Measurements from ENCODE around the gene PDE6B.
"Not testable (repeated sequence)": the region's sequence is repeated elsewhere in the genome, so short reads cannot be mapped to it uniquely, and the experiment has no call there.

The PDE6B gene

DNA sequence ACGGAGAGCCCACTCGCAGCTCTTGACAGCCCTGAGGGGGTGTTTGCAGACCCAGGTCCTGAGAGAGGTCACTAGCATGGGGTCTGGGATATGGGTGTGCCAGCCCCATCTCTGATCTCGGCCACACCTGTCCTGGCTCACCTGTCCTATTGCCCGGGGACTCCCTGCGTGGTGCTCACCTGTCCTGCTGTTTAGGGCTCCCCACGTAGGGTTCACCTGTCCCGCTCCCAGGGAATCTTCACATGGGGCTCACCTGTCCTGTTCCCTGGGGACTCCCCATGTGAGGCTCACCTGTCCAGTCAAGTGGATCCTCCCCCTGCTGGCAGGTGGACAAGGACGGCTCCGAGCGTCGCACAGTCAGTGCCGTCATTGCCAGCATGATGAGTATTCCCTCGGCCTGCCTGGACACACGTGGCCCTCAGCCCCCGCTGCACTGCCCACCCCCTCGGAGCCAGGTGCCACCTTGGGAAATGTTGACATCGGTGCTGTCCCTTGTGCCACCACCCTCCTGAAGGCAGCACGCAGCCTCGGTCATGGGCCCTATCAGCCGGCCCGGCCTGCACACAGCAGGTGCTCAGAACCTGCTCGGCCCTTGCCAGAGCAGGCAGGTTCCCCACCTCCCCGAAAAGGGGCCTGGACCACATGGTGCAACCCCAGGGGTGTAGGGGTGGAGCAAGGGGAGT is 57.3 kb downstream of the PDE6B start:
- in situ Hi-C loops (cut with MboI; ENCODE audit: low sequenced_read_pairs): no loop called here

DNA sequence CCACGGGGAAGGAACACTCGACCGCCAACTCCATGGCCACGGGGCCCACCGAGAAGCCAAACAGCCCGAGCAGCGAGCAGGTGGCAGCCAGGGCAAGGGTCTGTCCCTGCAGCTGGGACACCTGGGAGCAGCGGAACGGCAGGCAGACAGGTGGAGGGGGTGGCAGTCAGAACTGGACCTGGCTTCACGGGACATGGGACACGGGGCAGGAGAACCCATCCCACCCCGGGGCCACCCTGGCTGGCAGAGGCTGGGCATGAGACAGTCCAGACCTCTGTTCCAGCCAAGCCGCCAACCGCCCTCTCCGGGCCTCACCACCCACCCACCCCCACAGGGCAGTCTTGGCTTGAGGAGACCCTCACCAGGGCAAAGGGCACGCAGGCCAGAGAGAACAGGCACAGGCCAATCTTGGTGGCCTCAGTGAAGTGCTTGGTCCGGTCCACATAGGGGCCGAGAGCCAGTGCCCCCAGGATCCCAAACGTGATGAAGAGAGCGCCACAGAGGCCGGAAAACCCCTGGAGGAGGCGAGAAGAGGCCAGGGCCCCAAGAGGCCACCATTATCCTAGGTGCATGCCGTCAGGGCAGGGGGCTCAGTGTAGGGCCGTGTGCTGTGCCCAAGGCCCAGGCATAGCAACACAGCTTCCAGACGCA is 58.0 kb downstream of the PDE6B start:
- in situ Hi-C loops (cut with MboI; ENCODE audit: low sequenced_read_pairs): no loop called here

DNA sequence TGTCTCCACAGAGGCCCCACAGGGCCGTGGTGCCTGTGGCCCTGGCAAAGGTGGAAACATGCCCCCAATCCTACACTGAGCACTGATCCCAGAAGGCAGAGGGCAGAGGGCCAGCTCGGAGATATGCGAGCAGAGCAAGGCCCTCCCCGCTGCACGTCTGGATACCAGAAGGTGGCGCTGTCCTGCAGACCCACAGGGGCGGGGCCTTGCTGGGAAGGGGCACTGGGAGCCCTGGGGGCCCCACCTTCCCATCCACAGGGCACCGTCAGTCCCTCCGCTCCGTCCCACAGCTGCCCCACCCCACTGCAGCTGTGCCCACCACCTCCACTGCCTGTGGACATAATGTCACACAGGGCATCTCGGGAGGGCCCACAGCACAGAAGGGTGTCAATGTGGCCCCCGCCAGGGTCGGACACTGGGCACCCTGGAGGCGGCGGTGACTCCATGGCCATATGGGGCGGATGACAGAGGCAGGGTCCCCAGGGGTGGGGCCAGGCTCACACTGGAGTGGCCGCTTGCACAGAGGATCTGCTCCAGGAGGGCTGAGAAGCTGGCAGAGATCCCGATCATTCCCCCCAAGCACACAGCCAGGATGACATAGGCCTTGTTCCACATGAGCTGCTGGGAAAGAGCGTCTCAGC is 58.7 kb downstream of the PDE6B start:
- in situ Hi-C loops (cut with MboI; ENCODE audit: low sequenced_read_pairs): no loop called here

DNA sequence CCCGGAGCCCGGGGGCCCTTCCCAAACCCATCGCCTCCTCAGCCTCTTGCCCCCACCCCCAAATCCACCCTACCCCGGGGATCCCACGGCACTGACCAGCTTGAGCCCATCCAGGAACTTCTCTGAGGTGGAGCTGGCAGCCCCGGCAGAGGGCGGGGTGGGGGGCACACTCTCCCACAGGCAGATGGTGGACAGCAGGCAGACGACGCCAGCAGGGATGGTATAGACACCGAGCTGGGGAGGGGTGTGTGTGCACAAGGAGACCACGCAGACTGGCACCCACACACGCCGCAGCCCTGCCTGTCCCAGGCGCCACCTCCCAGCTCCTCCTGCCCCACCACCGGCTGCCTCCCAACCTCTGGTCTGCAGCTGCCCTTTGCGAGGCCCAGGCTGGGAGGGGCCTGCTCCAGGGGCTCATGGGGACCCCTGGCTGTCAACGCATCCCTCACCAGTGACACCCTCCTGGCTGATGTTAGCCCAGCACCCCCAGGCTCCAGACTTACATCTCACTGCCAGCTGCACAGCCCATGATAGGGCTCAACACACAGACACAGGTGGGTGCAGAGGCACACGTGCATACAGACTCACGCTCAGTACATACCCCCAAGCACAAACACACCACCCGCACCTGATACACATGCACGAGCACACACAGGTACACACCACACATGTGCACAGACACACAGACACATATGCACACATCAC is 59.4 kb downstream of the PDE6B start:
- in situ Hi-C loops (cut with MboI; ENCODE audit: low sequenced_read_pairs): no loop called here

DNA sequence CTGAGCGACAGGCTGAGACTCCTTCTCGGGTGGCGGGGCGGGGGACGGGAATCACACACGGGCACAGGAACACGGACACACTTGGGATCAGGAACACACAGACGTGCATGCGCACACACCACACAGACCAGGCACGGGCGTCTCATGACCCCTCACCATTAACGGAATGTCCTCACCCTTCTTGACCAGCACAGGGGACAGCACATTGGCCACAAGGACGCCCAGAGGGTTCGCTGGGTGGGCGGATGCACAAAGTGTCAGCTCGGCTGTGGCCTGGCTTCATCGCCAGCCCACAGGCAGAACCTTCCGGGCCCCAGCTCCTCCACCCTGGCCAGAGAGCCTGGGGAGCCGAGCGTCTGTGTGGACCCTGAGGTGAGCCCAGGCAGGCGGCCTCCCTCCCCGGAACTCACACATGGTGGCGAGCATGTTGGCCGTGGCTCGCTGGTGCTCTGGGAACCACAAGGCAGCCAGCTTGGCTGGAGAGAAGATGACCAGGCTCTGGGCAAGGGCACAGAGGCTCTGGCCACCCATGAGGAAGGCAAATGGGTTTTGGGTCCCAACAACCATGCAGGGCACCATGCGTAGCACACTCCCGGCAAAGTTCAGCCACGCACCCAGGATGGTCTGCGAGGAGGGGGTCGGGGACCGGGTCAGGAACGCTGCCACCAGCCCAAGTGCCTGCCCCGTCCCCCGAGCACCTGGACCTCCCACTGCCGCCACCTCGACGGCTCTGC is 60.5 kb downstream of the PDE6B start:
- in situ Hi-C loops (cut with MboI; ENCODE audit: low sequenced_read_pairs): no loop called here

DNA sequence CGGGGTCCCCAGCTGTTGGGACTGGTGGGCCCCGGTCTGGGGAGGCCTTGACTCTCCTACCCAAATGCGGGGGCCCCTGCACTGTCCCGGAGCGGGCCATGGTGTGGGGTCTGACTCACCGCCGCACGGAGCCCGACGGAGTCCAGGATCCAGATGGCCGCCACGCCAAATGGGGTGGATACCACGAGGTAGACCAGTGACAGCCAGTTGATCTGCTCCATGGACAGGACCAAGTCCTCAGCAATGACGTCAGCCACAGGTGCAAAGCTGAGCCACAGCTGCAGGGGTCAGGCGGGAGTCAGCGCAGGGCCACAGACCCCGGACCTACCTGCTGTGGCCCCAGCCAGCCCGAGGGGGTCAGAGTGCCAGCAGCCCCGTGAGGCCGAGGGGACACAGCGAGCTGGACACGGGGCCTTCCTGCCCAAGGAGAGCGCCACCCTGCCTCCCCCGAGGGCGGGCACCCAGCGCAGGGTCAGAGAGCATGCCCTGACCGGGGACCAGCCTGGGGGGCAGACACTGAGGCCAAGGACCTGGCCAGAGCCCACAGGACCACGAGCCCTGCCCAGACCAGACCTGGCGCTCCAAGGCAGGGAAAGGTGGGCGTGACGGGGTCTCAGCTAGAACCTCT is 61.2 kb downstream of the PDE6B start:
- in situ Hi-C loops (cut with MboI; ENCODE audit: low sequenced_read_pairs): no loop called here

DNA sequence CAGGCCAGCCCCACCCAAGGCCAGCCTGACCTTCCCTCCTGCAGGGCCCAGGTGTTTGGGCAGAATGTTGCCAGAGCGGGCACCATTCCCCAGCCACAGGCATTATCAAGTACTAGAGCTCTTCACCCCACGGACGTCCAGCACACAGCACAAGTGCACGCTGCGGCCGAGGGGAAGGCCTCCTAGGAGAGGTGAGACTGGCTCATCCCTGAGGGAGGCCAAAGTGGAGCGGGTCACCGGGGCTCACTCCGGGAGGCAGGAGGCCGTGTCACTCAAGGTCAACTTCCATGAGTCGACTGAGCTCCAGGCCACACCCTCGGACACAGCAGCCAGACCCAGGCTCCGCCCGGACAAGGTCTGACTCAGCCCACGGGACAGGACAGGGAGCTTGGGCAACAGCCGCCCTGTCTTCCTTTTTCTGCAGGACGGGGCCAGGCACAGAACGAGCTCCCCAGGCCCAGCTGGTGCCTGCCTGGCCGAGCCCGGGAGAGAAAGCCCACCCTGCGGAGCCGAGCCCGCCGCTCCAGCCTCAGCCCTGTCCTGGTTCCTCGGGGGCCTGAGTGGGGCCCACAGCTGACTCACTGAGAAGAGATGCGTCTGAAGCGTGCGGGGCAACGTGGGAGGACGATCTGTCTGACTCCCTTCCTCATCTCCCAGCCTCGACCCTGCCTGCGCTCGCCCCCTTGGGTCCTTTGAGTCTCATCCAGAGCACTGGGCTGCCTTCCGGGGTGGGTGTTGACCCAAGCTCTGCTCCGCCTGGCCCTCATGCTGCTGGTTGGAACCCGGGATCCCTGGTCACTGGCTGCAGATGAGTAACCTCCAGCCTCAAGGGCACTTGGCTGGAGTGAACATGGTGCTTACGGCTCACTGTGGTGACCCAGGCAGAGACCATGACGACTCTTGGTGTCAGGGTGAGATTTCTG is 61.9 kb downstream of the PDE6B start:
- in situ Hi-C loops (cut with MboI; ENCODE audit: low sequenced_read_pairs): no loop called here

DNA sequence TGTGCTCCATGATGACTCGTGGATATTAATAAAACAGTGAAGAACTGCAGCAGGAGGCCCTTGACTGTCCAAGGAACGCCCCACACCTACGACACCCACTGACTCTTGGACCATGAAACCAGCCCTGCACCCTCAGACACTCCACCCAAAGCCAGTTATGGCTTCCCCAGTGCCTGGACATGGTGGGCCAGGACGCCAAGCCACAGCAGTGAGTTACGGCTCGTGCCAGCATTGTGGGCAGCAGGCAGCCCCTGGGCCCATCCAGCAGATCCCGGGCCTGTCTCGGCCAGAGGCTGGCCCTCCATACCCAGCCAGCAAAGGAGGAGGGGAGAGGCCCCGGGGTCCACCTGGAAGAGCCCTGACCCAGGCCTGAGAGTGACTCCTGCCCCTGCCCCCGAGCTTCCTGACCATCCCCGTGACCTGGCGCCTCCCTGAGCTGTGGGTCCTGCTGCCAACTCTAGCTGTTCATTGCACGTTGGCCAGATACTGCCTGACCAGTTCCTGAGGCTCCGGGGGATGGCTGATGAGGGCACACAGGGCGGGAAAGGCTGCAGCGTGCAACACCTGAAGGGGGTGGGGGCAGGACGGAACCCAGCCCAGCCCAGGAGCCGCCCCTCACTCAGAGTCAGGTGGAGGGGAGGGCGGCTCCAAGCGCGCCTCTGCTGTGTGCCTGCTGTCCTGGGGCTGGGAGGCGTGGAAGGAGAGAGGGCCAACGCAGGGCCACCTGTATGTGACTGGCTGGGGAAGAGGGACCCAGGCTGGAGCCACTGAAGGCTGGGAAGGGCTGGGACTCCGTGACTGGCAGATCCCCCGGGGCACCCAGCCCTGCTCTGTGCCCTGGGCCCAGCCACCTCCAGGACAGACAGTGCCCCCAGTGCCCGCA is 62.8 kb downstream of the PDE6B start:
- in situ Hi-C loops (cut with MboI; ENCODE audit: low sequenced_read_pairs): no loop called here

DNA sequence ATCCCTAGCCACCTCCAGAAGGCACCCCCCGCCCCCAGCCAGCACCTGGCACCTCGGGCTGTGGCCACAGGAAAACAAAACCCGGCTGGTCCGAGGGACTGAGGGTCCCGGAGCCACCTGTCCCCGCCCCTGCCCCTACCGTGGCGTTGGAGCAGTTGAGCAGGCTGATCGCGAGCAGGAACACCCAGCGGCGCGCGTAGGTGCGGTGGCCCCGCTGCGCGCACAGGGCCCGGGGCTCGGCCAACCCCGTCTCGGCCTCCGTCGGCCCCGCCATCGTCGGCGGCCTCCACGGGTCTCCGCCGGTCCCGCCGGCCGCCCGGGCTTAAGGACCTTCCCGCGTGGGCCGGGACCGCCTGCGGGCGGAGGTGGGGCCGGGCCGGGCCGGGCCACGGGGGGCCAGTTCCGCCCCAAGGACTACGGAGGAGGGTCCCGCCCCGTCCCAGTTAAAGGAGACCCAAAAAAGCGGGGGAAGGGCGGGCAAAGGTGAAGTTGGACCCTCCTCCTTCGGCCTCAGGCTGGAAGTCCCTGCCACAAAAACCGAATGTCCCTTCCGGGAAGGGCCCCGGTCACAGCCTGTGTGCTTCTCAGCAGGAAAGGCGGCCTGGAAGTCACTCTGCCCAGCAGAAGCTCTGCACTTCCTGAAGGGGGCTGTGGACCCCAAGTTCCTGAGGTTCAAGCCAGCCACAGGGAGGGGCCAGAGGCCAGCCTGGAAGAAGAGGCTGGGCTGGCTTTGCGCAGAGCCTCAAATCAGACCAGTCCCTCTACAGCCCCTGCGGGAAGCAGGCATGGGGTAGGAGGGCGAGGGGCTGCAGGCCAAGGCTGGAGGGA is 63.7 kb downstream of the PDE6B start, which contains the start of gene SLC49A3:
Gene SLC49A3, minus strand, starts transcription at position 298 of the 828 bp plus-strand sequence. Its CDS starts 24 bp downstream, at position 274.
- in situ Hi-C loops (cut with MboI; ENCODE audit: low sequenced_read_pairs): no loop called here

DNA sequence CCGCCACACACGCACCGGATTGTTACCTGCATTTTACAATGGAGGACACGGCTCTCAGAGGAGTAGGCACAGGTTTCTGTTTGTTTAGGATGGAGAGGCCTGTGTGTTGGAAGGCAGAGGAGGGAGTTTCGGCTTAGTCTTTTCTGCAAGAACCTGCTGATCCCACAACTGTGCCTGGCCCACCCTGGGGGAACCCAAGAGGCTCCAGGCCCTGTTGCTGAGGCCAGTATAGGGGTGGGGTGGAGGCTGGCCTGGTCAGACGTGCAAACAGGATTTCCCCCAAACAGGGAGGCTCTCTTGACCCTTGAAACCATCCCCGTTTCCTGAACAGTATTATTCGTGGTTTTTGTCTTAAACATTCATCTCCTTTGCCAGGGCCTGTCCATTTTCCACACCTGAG is 64.3 kb downstream of the PDE6B start:
- in situ Hi-C loops (cut with MboI; ENCODE audit: low sequenced_read_pairs): no loop called here

DNA sequence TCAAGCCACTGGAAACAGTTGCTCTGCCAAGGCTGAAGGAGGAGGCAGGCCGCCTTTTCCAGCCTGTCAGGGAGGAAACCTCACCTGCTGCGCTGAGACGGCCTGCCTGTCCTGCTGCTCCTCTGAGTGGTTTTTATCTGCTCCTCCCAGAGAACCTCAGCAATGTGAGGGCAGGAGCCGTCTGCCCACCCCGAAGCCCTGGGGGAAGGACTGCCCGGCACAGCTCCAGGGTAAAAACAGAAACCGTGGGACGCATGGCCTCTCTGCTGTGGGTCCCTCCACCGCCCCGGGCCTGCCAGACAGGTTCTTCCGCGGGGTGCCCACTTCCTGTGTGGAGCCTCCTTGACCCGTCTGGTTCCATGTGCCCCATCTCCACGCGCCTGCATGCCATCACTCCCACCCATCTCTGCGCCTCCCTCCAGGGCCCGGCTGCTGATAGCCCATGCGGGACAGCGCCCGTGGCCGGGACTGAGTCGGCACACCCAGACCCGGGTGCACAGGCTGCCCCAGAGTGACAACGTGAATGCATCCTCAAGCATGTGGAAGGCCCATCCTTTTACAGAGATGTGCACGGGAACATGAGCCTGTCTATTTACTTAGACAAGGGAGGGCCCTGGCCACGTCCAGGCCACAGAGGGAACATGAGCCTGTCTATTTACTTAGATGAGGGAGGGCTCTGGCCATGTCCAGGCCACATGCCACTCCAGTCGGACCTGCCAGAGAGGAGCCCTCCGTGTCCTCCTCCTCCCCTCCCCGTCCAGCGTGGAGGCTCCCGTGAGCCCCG is 67.6 kb downstream of the PDE6B start:
- in situ Hi-C loops (cut with MboI; ENCODE audit: low sequenced_read_pairs): no loop called here

DNA sequence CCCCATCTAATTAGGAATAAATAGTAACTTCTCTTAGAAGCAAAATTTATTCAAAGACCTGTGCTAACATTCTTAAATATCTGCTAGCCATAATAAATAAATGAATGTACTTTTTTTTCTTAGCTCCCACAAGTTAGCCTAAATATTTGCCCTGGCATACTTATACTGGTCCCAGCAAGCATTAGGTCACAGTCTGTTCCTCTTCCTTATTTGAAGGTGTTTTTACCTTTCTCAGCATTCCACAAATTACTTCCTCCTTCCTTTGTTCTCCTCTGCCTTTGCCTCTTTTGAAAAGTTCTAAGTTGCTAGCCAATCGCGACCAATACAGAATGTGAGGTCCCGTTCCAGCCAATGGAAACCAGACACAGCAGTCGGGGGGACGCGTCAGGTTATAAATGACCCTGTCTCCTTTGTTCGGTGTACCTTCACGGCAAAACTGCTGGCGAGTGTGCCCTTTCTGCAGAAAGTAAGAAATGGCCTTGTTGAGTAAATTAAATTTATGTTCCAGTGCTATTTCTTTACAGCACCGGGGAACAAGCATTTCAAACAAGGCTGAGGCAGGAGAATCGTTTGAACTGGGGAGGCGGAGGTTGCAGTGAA is 69.1 kb downstream of the PDE6B start:
- in situ Hi-C loops (cut with MboI; ENCODE audit: low sequenced_read_pairs): not testable (repeated sequence)

DNA sequence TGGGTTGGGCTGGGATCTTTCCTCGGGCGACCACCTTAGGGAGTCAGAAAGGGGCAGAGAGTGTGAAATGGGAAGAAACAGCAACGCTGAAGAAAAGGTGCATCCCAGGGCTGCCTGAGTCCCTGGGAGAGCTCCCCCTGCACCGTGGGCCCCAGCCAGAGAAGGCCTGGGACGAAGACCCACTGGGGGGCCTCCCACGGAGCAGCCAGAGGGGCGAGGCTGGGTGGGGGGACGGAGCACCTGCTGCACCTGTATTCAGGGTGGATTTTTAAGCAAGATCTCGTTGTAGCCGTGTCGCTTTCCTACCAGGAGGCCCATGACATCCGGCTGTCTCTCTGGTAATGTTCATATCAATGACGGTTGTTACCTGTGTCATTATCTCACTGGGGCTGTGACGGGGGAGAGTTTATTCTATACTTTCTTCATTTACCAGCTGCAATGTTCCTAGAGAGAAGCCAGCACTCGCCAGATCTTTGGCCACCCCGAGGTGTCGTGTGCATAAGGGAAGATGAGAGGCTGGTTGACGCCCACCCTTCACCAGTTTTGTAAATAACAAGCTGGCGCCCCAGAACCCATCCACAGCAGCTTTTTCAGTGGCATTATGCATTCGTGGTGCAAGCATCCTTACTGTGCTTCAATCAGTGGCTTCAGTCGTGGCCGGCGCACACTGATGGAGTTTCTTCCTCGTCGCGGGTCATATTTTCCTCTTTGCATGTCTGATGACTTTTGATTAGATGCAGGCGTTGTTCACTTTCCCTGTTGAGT is 74.6 kb downstream of the PDE6B start:
- in situ Hi-C loops (cut with MboI; ENCODE audit: low sequenced_read_pairs): no loop called here

DNA sequence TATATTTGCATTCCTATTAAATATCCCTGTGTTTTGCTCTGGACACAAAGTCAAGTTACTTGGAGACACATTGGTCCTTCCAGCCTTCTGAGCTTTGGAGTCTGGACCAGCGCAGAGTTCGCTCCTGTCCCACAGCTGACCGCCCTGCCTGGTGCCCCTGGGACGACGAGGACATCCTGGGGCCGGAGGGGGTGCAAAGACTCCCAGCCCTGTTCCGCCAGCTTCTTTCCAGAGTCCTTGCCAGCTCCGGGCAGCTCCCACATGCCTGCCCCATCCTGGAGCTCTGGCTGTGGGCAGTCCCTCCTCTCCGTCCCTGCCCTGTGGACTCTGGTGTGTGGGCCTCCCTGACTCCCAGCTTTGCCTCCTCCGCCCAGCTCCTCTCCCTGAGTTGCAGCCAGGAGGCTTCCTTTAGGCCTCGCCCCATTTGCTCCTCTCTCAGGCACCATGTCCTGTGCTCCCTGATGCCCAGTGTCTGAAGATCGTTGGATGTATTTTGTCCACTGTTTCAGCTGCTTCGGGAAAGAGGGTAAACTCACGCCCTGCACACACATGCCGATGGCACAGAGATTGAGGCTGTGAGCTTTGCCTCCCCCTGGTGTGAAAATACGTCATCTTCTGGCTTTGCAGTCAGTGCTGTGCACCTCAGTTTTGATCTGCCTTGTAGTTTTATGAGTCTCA is 75.4 kb downstream of the PDE6B start:
- in situ Hi-C loops (cut with MboI; ENCODE audit: low sequenced_read_pairs): no loop called here

DNA sequence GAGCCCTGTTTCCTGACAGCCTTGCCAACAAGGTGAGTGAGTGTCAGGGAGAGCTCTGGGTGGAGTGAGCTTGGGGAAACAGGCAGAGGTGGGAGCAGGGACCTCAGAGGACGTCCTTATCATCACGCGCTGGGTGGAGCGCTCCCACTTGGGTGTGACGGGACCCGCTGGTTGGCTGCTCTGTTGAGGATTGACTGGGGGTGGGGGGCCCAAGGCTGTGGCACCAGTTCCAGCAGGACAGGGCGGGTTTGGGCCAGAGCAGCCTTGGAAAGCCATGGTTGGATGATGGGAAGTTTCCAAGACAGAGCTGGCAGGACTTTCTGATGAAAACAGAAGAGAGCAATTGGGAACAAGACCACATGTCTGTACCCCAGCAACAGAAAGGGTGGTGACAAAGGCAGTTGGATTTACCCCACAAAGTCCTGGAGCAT is 77.3 kb downstream of the PDE6B start:
- in situ Hi-C loops (cut with MboI; ENCODE audit: low sequenced_read_pairs): no loop called here

Data from HL-60/S4 treated with retinoic acid at 250 ng/mL for 4 days and 3 days (cell line).